WTC11 (cell line): Measurements from ENCODE around the gene ACOT13.
"Not testable (repeated sequence)": the region's sequence is repeated elsewhere in the genome, so short reads cannot be mapped to it uniquely, and the experiment has no call there.

ENCODE experiments used
- ZNF396 ChIP-seq: fragments of 250-450 bp; sonication (Bioruptor Pico); IDR thresholded peaks from 2 replicates; pipeline ENCODE4 v1.8.0; 2021; ENCODE audit warnings: mild to moderate bottlenecking, moderate library complexity, borderline replicate concordance
- TF ChIP-seq, protein P1 (sequence below): fragments of 200-600 bp; IDR thresholded peaks from 2 replicates; pipeline ENCODE4 v1.8.0; 2022; ENCODE audit warnings: antibody characterized with exemption

DNA sequence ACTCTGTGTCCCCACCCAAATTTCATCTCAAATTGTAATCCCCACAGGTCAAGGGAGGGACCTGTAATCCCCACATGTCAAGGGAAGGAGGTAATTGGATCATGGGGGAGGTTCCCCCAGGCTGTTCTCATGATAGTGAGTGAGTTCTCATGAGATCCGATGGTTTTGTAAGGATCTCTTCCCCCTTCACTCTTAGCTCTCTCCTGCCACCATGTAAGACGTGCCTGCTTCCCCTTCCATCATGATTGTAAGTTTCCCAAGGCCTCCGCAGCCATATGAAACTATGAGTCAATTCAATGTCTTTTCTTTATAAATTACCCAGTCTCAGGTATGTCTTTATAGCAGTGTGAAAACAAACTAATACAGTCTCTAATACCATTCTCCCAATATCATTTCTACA is 84.0 kb downstream of the ACOT13 start:
- TF ChIP-seq, protein P1, sequence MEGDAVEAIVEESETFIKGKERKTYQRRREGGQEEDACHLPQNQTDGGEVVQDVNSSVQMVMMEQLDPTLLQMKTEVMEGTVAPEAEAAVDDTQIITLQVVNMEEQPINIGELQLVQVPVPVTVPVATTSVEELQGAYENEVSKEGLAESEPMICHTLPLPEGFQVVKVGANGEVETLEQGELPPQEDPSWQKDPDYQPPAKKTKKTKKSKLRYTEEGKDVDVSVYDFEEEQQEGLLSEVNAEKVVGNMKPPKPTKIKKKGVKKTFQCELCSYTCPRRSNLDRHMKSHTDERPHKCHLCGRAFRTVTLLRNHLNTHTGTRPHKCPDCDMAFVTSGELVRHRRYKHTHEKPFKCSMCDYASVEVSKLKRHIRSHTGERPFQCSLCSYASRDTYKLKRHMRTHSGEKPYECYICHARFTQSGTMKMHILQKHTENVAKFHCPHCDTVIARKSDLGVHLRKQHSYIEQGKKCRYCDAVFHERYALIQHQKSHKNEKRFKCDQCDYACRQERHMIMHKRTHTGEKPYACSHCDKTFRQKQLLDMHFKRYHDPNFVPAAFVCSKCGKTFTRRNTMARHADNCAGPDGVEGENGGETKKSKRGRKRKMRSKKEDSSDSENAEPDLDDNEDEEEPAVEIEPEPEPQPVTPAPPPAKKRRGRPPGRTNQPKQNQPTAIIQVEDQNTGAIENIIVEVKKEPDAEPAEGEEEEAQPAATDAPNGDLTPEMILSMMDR = not testable (repeated sequence)
- not testable (repeated sequence) for TF ChIP-seq ZNF396 (CRISPR knock-in tag)
